Frontal cortex (tissue), 4 donors: Measurements from ENCODE around the gene RNF123. TPM values are rescaled to one million over a fixed set of nuclear protein-coding genes. Genes with fewer than 3 reads are reported as not detected.

Experiments
- DNase-seq, 2 donors: peaks; one replicate each; pipeline ENCODE4 v3.0.0; 2012; ENCODE audit warnings: low spot score in 2 of 2
- FAIRE-seq: peaks from 2 replicates; lab custom pipeline; 2012; peaks lifted over from hg19 to GRCh38; lab: Jason Lieb, UNC
- total RNA-seq: library from RNA; depleted of rRNA; stranded (reverse); fragments of >200 nt; gene quantifications from one replicate; pipeline ENCODE4 v1.2.3, GENCODE V29; 2014
- donor health status: control.
- donor health status: control.
- donor health status: control.

Gene RNF123
- total RNA-seq, 1 donor from 2014 or later = 25.3 TPM

GRCh38 chr3:49657208-49657915 lies 32.0 kb upstream of the RNF123 start:
- no peak for DNase-seq
- no peak for FAIRE-seq

- no peak for FAIRE-seq
- no peak for DNase-seq
Observed at GRCh38 chr3:49658711-49659110, 30.6 kb upstream of the RNF123 start.

GRCh38 chr3:49659756-49660155 lies 29.6 kb upstream of the RNF123 start:
- DNase-seq = no peak
- no peak for FAIRE-seq

- DNase-seq = no peak
- FAIRE-seq = no peak
Observed at GRCh38 chr3:49661281-49661680, 28.1 kb upstream of the RNF123 start.

- no peak for FAIRE-seq
- DNase-seq = no peak
Observed at GRCh38 chr3:49662021-49662420, 27.3 kb upstream of the RNF123 start.

GRCh38 chr3:49662720-49663413 lies 26.5 kb upstream of the RNF123 start:
- DNase-seq (no peak), FAIRE-seq (no peak)

GRCh38 chr3:49663831-49664230 lies 25.5 kb upstream of the RNF123 start:
- no peak for FAIRE-seq
- no peak for DNase-seq

- DNase-seq (no peak), FAIRE-seq (no peak)
Observed at GRCh38 chr3:49664300-49664699, 25.1 kb upstream of the RNF123 start.

- DNase-seq = no peak
- no peak for FAIRE-seq
Observed at GRCh38 chr3:49665822-49666519, 23.4 kb upstream of the RNF123 start.

- DNase-seq (no peak), FAIRE-seq (no peak)
Observed at GRCh38 chr3:49666592-49666991, 22.8 kb upstream of the RNF123 start.

- DNase-seq (no peak), FAIRE-seq (no peak)
Observed at GRCh38 chr3:49667701-49668413, 21.5 kb upstream of the RNF123 start.

GRCh38 chr3:49668414-49668797 lies 21.0 kb upstream of the RNF123 start:
- no peak for FAIRE-seq

GRCh38 chr3:49668861-49669260 lies 20.5 kb upstream of the RNF123 start:
- DNase-seq = no peak
- FAIRE-seq = no peak

More at GRCh38 chr3:49668414-49668797, 21.0 kb upstream of the RNF123 start:
- no peak for DNase-seq

GRCh38 chr3:49669352-49669751 lies 20.0 kb upstream of the RNF123 start:
- DNase-seq = no peak
- FAIRE-seq = no peak

GRCh38 chr3:49670940-49671290 lies 18.4 kb upstream of the RNF123 start:
- FAIRE-seq = no peak
- DNase-seq = no peak

GRCh38 chr3:49671291-49672288 lies 17.8 kb upstream of the RNF123 start:
- DNase-seq = peak; percentile 69 to 77
- FAIRE-seq = no peak

GRCh38 chr3:49673121-49673714 lies 16.1 kb upstream of the RNF123 start:
- DNase-seq (no peak), FAIRE-seq (no peak)

GRCh38 chr3:49673715-49674496 lies 15.5 kb upstream of the RNF123 start, which contains the start of gene APEH:
APEH (plus strand) TSS chr3:49674351; CDS start chr3:49674402, 51 bp downstream.
- DNase-seq (peak; percentile 94 to 98), FAIRE-seq (no peak)
